Activated CD8-positive, alpha-beta memory T cell treated with anti-CD3 and anti-CD28 coated beads, Interleukin-2, amount 50 U/mL, for 1 hour (primary cell): Measurements from ENCODE around the gene ZNF407.

Experiments
- DNase-seq: peaks from one replicate; pipeline ENCODE4 v3.0.0-alpha.2; 2020; ENCODE audit errors: extremely low read depth

Gene ZNF407

DNA sequence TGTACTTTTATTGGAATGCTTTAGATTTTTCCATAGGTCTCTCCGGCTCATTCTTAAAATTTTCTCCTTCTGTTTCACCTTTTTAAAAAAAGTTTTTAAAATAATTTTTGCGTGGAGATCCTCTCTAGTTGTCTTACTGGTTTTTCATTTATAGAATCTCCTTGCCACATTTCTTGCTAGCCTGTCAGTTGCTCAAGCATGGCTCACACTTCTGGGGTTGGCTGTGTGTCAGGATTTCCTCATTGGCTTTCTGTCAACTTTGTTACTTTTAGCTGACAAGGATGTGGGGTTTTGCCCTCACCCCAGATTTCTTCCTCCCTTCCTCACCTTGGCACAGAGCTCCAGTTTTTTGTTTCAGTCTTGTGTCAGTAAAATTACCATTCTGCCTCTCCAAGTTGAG, 124.6 kb downstream of the ZNF407 start:
- DNase-seq: no peak

DNA sequence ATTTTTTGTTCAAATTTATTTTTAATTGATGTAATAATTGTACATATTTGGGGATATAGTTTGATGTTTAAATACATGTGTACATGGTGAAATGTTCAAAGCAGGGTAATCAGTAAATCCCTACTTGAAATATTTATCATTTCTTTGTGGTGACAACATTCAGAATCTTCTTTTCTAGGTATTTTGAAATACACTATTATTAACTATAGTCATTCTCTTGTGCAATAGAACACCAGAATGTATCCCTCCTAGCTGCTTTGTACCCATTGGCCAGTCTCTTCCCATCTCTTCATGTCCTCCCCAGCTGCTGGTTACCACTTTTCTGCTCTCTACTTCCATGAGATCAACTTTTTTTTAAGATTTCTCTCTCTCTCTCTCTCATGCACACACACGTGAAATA, 126.5 kb downstream of the ZNF407 start:
- no peak for DNase-seq

DNA sequence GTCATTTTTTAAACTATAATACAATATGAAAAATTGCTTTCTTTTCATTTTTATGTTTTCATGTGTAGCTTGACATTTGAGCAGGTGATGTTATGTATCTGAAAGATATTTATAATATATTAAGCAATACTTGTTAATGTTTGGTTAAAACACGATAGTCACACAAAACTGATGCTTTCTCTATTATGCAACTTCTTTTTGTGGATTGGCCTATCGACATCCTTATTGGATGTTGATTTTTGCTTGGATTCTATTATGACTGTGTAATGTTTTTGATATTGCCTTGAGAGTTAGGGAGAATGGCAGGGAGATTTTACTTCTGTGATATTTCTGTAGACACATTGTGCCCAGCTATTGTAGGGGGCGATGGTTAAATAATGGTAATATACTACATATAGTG, 128.0 kb downstream of the ZNF407 start:
- DNase-seq: no peak

DNA sequence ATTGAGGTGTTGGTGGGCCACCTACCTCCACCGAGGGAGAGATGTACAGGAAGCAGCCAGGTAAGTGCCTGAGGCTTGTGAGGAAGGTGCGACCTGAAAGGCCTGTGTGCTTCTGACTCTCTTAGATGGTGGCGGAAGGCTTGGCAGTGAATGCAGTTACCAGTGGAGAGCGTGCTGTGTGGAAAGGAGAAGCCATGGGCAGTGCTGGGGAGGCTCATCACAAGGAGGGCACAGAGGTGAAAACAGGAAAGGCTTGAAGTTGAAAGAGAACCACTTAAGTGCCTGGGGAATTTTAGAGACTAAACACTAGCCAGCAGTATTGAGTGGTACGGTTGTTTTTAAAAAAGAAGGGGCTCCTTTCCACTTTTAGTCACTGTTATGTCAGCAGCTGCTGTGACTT, 130.9 kb downstream of the ZNF407 start:
- no peak for DNase-seq

DNA sequence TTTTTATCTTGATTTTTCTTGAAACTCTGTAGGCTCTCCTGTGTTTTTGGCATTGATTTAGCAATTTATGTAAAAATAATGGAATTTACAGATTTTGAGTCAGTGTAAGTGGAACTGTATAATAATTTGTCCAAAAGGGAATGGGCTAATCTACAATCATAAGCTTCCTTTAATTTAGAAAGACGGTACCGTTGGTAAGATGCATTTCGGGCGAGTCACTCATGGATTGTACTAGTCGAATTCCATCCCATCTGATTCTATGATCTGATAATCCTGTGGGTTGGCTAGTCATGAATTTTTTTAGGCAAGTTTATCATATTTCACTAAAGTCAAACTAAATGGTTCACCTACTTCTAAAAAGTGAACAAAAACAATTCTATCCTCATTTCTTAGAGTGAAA, 133.4 kb downstream of the ZNF407 start:
- no peak for DNase-seq

DNA sequence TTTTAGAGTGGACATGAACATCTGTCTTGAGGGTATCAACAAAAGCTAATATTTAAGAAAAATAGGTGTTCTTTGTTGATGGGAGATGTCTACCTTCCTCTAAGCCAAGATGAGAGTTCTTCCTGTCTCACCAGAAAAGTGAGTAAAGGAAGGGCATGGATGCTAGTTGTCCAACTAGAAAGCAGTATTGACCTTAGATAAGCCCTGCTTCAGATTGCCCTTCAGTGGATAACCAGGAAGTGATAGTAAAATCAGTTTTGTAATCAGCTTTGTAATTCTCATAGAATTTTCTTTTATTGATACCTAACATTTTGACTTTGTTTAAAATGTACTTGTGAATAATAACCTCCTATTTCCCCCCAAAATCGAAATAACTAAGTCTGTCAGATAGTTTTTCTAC, 134.7 kb downstream of the ZNF407 start:
- no peak for DNase-seq

DNA sequence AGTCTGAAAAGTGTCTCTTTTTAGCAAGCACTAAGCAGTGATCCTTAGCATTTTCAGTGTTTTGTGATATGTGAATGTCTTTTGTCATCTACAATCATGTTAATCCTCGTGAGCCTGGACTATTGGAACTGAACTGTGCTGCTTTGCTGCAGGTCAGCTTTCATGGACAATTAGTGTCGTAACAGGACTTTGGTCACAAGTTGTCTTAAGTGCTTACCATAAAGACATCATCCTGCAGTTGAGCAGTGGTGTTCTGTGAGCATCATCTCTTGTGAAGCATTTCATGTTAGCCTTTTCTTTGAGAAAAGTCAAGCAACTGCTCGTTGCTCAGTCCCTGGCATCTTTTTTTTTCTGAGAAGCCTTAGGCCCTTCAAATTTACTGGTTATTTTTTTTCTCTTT, 135.9 kb downstream of the ZNF407 start:
- DNase-seq: no peak

DNA sequence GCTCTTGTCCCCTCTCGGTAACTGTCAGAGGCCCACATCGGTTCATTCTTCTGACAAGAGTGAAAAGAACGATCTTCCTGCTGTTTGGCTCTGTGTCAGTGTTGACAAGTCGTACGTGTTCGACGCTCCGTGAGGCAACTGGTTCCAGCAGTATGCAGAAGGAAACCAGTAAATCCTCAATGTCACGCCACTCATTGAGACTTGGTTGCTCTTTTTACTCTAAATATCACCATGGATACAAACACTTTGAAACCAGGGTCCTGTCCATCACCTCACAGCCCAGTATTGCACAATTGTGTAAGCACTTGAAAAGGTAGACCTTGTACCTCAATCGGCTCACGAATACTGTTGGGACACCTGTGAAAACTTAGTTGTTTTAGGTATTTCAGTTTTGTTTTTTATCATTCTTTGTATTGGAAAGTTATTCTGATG, 136.4 kb downstream of the ZNF407 start:
- no peak for DNase-seq

DNA sequence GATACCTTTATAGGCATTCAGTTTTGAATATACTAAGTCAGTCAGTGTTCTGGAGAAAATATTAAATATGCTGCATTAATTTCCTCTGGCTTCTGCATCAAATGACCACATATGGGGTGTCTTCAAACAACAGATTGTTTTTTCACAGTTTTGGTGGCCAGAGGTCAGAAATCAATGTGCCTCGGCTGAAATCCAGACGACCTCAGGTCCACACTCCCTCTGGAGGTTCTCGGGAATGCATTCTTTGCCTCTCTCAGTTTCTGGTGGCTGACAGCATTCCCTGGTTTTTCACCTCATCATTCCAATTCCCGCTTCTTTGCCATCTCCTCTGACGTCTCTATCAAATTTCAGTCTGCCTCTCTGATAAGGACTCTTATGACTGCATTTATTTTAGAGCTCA, 142.3 kb downstream of the ZNF407 start:
- no peak for DNase-seq

DNA sequence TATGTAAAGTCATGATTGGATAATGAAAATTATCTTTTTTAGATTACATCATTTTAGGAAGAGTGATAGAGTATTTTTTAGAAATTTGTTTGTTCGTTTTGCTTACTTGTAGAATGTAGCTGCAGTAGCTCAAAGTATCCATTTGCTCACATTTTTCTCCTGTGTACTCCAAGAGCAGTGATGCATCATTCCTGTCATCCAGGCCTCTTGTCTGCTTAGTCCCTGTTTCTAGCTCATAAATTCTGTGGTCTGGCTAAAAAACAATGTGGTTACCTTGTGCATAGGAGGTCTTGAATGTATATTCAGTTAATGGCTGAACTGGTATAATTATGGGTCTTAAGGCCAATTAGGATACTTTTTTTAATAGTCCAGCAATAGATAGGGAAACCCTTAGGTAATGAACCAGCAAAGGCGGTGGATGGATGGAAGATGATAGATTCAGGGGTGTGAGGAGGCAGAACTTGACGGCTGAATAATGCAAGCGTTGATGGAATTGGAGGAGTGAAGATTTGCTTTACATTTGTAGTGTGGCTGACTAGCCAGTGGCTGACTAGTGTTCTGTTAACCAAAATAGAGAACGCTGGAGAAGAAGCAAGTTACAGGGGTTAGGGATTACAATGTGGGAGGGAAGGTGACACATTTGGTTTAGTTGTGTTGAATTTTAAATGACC, 145.0 kb downstream of the ZNF407 start:
- no peak for DNase-seq

DNA sequence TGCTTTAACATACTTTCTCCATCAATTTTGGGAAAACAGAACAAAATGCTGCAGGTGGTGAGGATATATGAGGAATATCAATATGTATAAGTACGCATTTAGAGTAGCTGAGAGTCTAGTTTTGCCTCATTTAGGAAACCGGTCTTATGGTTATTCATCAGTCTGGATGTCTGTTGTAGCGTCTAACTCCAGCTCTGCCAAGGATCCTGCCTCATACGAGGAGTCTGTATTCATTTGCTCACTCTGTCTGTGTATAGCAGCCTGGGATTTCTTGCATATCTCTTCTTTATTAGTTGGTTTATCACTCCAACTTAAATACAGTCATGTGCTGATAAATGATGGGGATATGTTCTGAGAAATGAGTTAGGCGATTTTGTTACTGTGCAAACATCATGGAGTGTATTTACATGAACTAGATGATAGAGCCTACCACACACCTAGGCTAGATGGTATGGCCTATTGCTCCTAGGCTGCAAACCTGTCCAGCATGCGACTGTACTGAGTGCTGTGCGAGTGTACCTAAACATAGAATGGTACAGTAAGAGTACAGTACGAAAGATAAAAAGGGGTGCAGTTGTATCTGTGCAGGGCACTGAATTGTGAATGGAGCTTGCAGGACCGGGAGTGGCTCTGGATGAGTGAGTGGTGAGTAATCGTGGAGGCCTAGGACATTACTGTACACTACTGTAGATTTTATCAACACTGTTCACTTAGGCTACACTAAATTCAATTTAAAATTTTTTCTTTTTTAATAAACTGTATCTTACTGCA, 148.1 kb downstream of the ZNF407 start:
- no peak for DNase-seq

DNA sequence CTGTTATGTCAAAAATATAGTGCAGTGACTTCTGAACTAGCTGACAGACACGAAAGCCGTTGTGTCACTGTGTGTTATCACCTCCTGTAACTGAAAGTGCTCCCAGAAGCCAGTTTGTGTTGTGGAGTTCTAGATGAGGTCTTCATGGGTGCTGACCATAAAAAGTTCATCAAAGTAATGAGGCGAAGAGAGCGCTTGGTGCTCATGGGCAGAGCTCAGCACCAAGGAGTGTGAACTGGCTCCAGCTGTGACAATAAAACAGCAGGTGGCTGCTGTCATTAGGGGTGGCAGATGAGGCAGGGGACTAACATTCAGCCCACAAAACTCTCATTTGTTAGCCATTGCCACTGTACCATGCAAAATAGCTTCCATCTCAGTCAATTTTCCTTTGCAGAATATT, 151.1 kb downstream of the ZNF407 start:
- no peak for DNase-seq

DNA sequence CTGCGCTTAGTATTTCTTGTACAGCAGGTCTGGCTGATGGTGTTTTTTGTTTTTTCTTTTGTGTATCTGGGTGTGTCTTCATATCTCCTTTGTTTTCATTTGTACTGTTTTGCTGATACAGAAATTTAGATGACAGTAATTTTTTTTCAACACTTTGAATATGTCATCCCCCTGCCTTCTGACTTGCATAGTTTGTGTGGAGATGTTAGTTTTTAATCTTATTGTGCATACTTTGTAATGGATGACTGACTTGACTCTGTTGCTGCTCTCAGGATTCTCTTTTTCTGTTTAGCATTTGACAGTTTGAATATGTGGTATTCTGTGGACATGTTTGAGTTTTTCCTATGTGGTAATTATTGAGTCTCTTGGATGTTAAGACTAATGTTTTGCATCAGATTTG, 161.3 kb downstream of the ZNF407 start:
- no peak for DNase-seq

DNA sequence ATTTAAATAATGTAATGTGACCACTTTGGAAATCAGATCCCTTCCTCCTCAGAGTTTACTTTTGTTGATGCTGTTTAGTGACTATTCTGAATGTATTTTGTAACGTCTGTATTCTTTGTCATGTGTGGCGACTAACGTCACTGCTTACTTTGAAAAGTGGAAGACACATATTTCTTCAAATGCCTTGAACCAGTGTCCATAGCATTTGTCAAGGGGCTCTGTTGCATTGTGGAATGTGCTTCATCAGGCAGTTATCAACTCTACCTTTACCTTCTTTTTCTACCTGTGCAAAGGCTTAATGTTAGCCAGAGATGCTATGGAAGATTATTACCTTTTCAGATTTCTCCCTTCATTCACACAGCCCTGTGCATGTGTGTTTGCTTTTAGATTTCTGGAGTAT, 162.4 kb downstream of the ZNF407 start:
- DNase-seq: no peak

DNA sequence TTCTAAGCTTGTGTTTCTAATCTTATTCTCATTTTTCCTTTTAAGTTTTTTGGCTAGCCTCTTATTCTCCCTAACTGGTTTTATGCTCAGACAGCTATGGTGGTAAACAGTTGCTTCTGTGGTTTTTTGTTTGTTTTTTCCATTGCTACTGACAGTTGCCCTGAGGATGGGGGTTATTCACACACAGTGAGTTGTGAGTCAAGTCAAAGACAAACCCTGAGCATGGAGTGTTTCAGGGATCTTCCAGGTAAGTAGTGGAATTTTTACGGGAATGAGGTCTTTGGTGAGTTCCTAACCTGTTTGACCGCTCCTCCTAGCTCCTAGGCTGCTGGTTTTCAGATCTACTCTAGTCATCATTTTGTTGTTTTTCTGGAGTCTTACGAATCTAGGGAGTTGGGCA, 162.8 kb downstream of the ZNF407 start:
- DNase-seq: no peak

DNA sequence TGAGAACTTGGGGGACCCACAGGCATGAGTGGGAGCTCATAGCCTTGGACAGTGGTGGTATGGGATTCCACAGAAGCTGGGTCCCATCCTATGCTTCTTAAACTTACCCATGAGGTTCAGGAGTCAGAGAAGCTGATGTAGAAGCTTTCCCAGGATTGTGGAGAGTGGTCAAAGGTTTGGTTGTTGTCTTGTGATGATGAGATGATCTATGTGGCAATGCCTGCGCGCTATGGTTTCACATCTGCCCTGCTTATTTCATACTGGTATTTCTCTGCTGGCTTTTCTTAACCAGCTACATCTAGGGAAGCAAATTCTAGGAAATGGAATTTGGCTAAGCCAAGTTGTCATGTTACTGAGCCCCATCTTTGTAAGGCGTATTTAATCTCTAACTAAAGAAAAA, 168.6 kb downstream of the ZNF407 start:
- no peak for DNase-seq

DNA sequence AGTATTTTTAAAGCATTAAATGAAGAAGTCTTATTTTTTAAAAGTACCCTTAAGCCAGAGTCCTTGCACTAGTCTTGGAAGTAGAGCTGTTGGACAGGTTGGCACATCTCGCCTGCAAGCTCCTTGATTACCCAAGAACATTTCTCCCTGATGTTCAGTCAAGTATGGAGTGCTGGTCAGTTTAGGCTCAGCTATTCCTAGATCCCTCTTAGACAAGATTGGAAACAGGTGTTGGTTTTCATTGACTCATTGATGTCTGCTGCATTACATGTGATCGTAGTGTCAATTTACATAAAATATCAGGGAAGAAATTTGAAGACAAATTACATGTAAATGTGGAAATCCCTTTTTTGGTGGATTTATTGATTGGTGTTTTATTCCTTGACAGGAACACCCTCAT, 170.4 kb downstream of the ZNF407 start:
- no peak for DNase-seq

DNA sequence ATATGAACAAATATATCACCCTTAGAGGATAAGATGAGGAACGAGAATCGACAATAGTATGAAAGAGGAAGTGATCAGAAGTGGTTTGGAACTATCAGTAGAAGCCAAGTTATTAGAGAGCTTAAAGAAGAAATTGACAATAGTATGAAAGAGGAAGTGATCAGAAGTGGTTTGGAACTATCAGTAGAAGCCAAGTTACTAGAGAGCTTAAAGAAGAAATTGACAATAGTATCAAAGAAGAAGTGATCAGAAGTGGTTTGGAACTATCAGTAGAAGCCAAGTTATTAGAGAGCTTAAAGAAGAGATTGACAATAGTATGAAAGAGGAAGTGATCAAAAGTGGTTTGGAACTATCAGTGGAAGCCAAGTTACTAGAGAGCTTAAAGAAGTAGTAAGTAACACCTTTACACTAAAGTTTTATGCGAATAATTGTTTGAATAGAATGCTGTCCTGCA, 175.5 kb downstream of the ZNF407 start:
- no peak for DNase-seq

DNA sequence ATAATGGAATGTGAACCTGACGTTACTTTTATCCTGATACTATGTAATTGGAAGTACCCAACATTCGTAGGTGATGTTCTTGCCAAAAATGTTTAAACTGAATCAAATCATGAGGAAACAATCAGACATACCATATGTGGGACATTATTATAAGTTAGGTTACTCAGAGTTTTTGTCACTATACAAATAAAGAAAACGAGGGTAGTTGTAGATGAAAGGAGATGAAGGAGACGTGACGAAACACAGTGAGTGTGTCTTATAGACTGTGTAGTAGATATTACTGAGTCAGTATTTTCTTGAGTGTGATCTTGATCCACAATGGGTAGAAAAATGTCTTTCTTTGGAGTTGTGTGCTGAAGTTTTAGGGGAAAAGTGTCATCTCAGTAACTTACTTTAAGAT, 176.8 kb downstream of the ZNF407 start:
- DNase-seq: no peak

DNA sequence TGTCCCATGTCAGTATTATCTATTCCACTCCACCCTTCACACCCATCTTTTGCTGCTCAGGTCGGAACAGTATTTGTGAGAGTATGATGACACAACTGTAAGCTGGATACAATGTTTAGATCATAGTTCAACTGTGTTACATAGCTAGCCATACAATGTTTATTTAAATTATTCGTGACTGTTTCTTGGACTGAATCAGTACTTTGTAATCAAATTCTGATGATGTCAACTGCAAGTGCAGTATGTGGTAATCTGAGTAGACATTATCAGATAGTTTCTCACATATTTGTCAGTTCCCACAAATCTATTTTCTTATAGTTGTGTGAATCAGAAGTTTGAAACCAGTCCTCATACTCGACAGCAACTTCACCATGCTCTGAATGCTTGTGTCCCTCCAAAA, 177.6 kb downstream of the ZNF407 start:
- no peak for DNase-seq

DNA sequence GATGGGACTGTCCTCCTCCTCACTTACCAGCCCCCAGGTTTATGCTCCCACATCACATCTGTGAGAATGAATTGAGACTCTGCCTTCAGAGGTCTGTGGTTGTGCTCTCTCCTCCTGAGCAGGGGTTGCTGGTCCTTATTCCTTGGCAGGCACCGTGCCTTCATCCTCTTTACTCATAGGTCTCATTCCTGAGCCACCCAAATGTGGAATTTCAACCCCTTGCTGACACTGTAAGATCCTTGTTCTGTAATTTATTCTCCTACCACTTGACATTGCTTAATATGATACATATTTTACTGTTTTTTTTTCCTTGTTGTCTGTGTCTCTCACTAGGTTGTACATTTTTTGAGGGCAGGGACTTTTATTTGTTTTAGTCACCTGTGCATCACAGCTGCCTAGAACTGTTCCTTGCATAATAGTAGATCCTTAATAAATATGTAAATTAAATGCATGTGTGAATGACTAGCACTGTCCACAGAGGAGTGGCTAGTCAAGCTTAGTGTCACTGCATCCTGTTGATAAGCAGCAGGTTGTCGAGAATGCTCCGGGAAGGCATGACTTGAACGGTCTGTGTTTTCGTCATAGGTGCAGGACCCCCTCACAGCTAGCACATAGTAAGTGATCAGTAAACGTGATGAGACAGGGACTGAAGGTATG, 180.6 kb downstream of the ZNF407 start:
- DNase-seq: no peak

DNA sequence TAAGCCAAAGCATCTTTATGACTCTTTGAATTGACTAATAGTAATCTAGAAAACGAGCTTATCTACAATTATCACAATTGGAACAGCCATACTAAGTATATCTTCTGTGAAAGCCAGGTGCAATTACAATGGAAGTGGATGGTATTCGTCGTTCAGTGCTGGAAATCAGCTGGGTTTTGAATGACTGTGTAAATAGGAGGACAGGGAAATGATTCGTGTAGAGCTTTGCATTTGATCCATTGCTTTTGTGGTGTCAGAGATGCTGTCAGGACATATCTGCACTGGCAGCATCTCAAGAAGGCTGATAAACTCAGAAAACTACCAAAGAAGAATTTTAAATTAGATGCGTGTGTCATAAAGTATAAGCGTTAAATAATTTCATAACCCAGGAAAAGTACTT, 187.1 kb downstream of the ZNF407 start:
- DNase-seq: no peak

DNA sequence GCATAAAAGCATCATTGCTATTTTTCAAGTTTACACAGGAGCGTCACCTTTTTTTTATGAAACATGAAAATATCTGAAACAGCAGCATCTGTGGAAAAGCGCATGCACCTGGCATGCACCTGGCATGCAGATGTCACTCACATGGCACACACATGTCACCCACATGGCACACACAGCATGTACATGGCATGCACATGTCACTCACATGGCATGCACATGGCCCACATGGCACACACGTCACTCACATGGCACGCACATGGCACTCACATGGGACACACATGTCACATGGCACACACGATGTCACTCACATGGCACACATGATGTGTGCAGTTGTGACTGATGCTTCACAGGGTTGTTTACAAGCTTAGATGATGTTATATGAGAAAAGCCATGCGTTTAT, 188.0 kb downstream of the ZNF407 start:
- DNase-seq: no peak
